KOPT-K1 (cell line): ENCODE results near the gene IFI16.
"Not testable (repeated sequence)": the region's sequence is repeated elsewhere in the genome, so short reads cannot be mapped to it uniquely, and the experiment has no call there.

Source experiments
- H3K27ac ChIP-seq: fragments of 200-600 bp; sonication (generic); 2 replicates; pipeline ENCODE4 v1.5.1; 2016; ENCODE audit warnings: antibody characterized with exemption, mild to moderate bottlenecking, low read depth, low read length; ENCODE audit not compliant: poor library complexity, severe bottlenecking
- H3K36me3 ChIP-seq: fragments of 200-600 bp; sonication (generic); 2 replicates; pipeline ENCODE4 v1.5.1; 2017; ENCODE audit warnings: antibody characterized with exemption, mild to moderate bottlenecking, low read length, moderate library complexity; ENCODE audit not compliant: insufficient read depth
- H3K9me3 ChIP-seq: fragments of 200-600 bp; sonication (generic); 2 replicates; pipeline ENCODE4 v1.5.1; 2017; ENCODE audit warnings: antibody characterized with exemption, low read length, mild to moderate bottlenecking; ENCODE audit not compliant: insufficient read depth, poor library complexity, severe bottlenecking

Gene IFI16

GRCh38 chr1:159015440-159015909 is 5.8 kb downstream of the IFI16 start:
- peak overlapping the region; percentile 97 for H3K27ac ChIP-seq
- no peaks in the 10 kb centered on the region for H3K9me3 ChIP-seq
- peaks cover 69% of the 10 kb centered on the region for H3K36me3 ChIP-seq

- H3K9me3 ChIP-seq, result no peaks in the 10 kb centered on the region
- H3K27ac ChIP-seq, result no peak overlapping the region
- peaks cover 99% of the 10 kb centered on the region for H3K36me3 ChIP-seq
Measured at GRCh38 chr1:159023723-159024122, 14.0 kb downstream of the IFI16 start.

- peaks cover 99% of the 10 kb centered on the region for H3K36me3 ChIP-seq
- H3K9me3 ChIP-seq, result no peaks in the 10 kb centered on the region
- no peak overlapping the region for H3K27ac ChIP-seq
Measured at GRCh38 chr1:159025043-159025442, 15.3 kb downstream of the IFI16 start.

- not testable (repeated sequence) for H3K9me3 ChIP-seq, H3K27ac ChIP-seq
- peaks cover 99% of the 10 kb centered on the region for H3K36me3 ChIP-seq
Measured at GRCh38 chr1:159026841-159027240, 17.1 kb downstream of the IFI16 start.

- Histone ChIP-seq H3K9me3 (no peaks in the 10 kb centered on the region), H3K27ac (peak overlapping the region; percentile 5), H3K36me3 (peaks cover 100% of the 10 kb centered on the region)
Measured at GRCh38 chr1:159030311-159030710, 20.6 kb downstream of the IFI16 start.

- no peak overlapping the region for H3K27ac ChIP-seq
- H3K9me3 ChIP-seq, result no peaks in the 10 kb centered on the region
- peaks cover 100% of the 10 kb centered on the region for H3K36me3 ChIP-seq
Measured at GRCh38 chr1:159030877-159031447, 21.3 kb downstream of the IFI16 start.

GRCh38 chr1:159040206-159040605 is 30.5 kb downstream of the IFI16 start:
- H3K9me3 ChIP-seq, result no peaks in the 10 kb centered on the region
- no peak overlapping the region for H3K27ac ChIP-seq
- H3K36me3 ChIP-seq, result peaks cover 97% of the 10 kb centered on the region

GRCh38 chr1:159040893-159041724 is 31.4 kb downstream of the IFI16 start:
- Histone ChIP-seq H3K9me3 (no peaks in the 10 kb centered on the region), H3K36me3 (peaks cover 97% of the 10 kb centered on the region), H3K27ac (no peak overlapping the region)

GRCh38 chr1:159046486-159046885 is 36.8 kb downstream of the IFI16 start:
- H3K36me3 ChIP-seq, result peaks cover 94% of the 10 kb centered on the region
- H3K9me3 ChIP-seq, H3K27ac ChIP-seq: not testable (repeated sequence)

GRCh38 chr1:159051436-159051835 is 41.7 kb downstream of the IFI16 start:
- no peak overlapping the region for H3K27ac ChIP-seq
- peaks cover 97% of the 10 kb centered on the region for H3K36me3 ChIP-seq
- H3K9me3 ChIP-seq, result no peaks in the 10 kb centered on the region

GRCh38 chr1:159054427-159054826 is 44.7 kb downstream of the IFI16 start:
- Histone ChIP-seq H3K36me3 (peaks cover 84% of the 10 kb centered on the region), H3K27ac (no peak overlapping the region)

GRCh38 chr1:159055181-159055641 is 45.5 kb downstream of the IFI16 start:
- Histone ChIP-seq H3K9me3 (no peaks in the 10 kb centered on the region), H3K36me3 (peaks cover 76% of the 10 kb centered on the region), H3K27ac (no peak overlapping the region)

More at GRCh38 chr1:159054427-159054826, 44.7 kb downstream of the IFI16 start:
- no peaks in the 10 kb centered on the region for H3K9me3 ChIP-seq

GRCh38 chr1:159056069-159056698 is 46.5 kb downstream of the IFI16 start:
- Histone ChIP-seq H3K36me3 (peaks cover 67% of the 10 kb centered on the region), H3K9me3 (no peaks in the 10 kb centered on the region), H3K27ac (no peak overlapping the region)

GRCh38 chr1:159058751-159059150 is 49.0 kb downstream of the IFI16 start:
- H3K9me3 ChIP-seq, result no peaks in the 10 kb centered on the region
- peaks cover 41% of the 10 kb centered on the region for H3K36me3 ChIP-seq
- H3K27ac ChIP-seq, result no peak overlapping the region

GRCh38 chr1:159065106-159065505 is 55.4 kb downstream of the IFI16 start:
- Histone ChIP-seq H3K36me3 (no peaks in the 10 kb centered on the region), H3K9me3 (no peaks in the 10 kb centered on the region), H3K27ac (no peak overlapping the region)
